Esophagus squamous epithelium (tissue), 4 donors: ENCODE data around the gene NEU3.
"Not testable (repeated sequence)": the region's sequence is repeated elsewhere in the genome, so short reads cannot be mapped to it uniquely, and the experiment has no call there.

Experiments used
- CTCF ChIP-seq, 6 experiments: fragments of 450-650 bp in 4 of 6; fragments of 200-600 bp in 2 of 6; sonication (generic) in 2 of 6; IDR thresholded peaks; one replicate each; pipeline ENCODE4 v1.5.1; 2016 to 2019; ENCODE audit warnings: antibody characterized with exemption in 6 of 6, mild to moderate bottlenecking in 4 of 6, moderate library complexity in 4 of 6
- POLR2A ChIP-seq, 4 donors: fragments of 450-650 bp; IDR thresholded peaks; one replicate each; pipeline ENCODE4 v1.6.1; 2017; ENCODE audit warnings: antibody characterized with exemption in 4 of 4, mild to moderate bottlenecking in 4 of 4, moderate library complexity in 3 of 4

DNA sequence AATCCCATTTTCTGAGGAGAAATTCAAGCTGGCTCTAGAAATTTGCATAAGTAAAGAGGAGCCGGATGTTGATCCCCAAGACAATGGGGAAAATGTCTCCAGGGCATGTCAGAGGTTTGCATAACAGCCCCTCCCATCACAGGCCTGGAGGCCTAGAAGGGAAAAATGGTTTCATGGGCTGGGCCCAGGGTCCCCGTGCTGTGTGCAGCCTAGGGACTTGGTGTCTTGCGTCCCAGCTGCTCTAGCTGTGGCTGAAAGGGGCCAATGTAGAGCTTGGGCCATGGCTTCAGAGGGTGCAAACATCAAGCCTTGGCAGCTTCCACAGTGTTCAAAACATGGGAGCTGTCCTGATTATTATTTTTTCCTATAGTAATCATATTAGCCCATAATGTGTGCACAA, 30.5 kb downstream of the NEU3 start:
- not testable (repeated sequence) for TF ChIP-seq CTCF, POLR2A (IDR thresholded peaks at IDR 0.05)
